Endodermal cell (in vitro differentiated cells): ENCODE measurements around the gene LATS2. TPM values are rescaled to one million over a fixed set of nuclear protein-coding genes. Genes with fewer than 3 reads are reported as not detected.

Experiments used
- DNase-seq: peaks from one replicate; pipeline ENCODE4 v3.0.0-alpha.2; 2017
- H3K27ac ChIP-seq: 2 replicates; pipeline ENCODE4 v1.5.1; 2013; ENCODE audit warnings: mild to moderate bottlenecking, low read depth, low read length, moderate library complexity
- H3K27me3 ChIP-seq: 2 replicates; pipeline ENCODE4 v1.6.1; 2013; ENCODE audit warnings: mild to moderate bottlenecking, low read length, moderate library complexity; ENCODE audit not compliant: insufficient read depth, control insufficient read depth, poor library complexity, severe bottlenecking
- H3K36me3 ChIP-seq: 2 replicates; pipeline ENCODE4 v1.7.0; 2013; ENCODE audit warnings: mild to moderate bottlenecking, low read length, moderate library complexity; ENCODE audit not compliant: control insufficient read depth, insufficient read depth
- H3K4me1 ChIP-seq: one replicate; pipeline ENCODE4 v1.7.0; 2013; ENCODE audit warnings: low read length; ENCODE audit not compliant: control insufficient read depth, insufficient read depth
- H3K4me3 ChIP-seq: 2 replicates; pipeline ENCODE4 v1.5.1; 2013; ENCODE audit warnings: mild to moderate bottlenecking, low read length, moderate library complexity
- H3K9ac ChIP-seq: 2 replicates; pipeline ENCODE4 v1.6.1; 2013; ENCODE audit warnings: mild to moderate bottlenecking, low read length, moderate library complexity; ENCODE audit not compliant: poor library complexity, severe bottlenecking; ENCODE audit errors: extremely low read depth
- H3K9me3 ChIP-seq: 2 replicates; pipeline ENCODE4 v1.6.1; 2013; ENCODE audit warnings: mild to moderate bottlenecking, low read length, moderate library complexity; ENCODE audit not compliant: control insufficient read depth
- H3K27ac Mint-ChIP-seq: 2 replicates; pipeline ENCODE4 v1.8.0; 2020; ENCODE audit warnings: mixed read lengths
- H3K27me3 Mint-ChIP-seq: 2 replicates; pipeline ENCODE4 v1.8.0; 2021; ENCODE audit warnings: mild to moderate bottlenecking, mixed read lengths; ENCODE audit not compliant: insufficient read depth
- H3K36me3 Mint-ChIP-seq: 2 replicates; pipeline ENCODE4 v1.8.0; 2020; ENCODE audit warnings: low read depth, mixed read lengths
- H3K4me1 Mint-ChIP-seq: 2 replicates; pipeline ENCODE4 v1.8.0; 2020; ENCODE audit warnings: mixed read lengths
- H3K4me3 Mint-ChIP-seq: 2 replicates; pipeline ENCODE4 v1.8.0; 2020; ENCODE audit warnings: mild to moderate bottlenecking, moderate library complexity, mixed read lengths
- H3K9me3 Mint-ChIP-seq: 2 replicates; pipeline ENCODE4 v1.8.0; 2020; ENCODE audit warnings: mild to moderate bottlenecking, mixed read lengths
- WGBS, 2 experiments: methylation state at CpG; one replicate each; pipeline versions ENCODE4 v1.1.5 to v1.1.7; 2013; ENCODE audit warnings: missing lambda C conversion rate in 2 of 2, mixed read lengths in 1 of 2; ENCODE audit not compliant: insufficient coverage in 1 of 2, insufficient read length in 1 of 2; 5-methylcytosine and 5-hydroxymethylcytosine counted together
- total RNA-seq, 2 donors: library from RNA; stranded (reverse); fragmentation: NEBNext Ultra II Directional in 1 of 2; extraction: Animal tissue kit (Norgen Biotek cat#: 25700) in 1 of 2; gene quantifications; 2 replicates in 1 of 2; 3 replicates in 1 of 2; pipeline ENCODE4 v1.2.1, GENCODE V29; 2021
- TF ChIP-seq, protein P1 (sequence below): fragments of 200-600 bp; sonication (generic); conservative IDR thresholded peaks from 2 replicates; pipeline ENCODE4 v1.5.0; 2021; ENCODE audit warnings: antibody characterized with exemption, mild to moderate bottlenecking

LATS2 gene
- total RNA-seq, 2 donors from 2014 or later, result 26.2 to 35.4 TPM

- H3K27ac ChIP-seq, result no peak overlapping the region
- H3K9me3 ChIP-seq, result no peaks in the 10 kb centered on the region
- H3K4me3 ChIP-seq, result no peak overlapping the region
- WGBS, 2 experiments, result 79 to 81% methylated on average over 3 to 5 of the region's 5 CpGs
- TF ChIP-seq, protein P1, sequence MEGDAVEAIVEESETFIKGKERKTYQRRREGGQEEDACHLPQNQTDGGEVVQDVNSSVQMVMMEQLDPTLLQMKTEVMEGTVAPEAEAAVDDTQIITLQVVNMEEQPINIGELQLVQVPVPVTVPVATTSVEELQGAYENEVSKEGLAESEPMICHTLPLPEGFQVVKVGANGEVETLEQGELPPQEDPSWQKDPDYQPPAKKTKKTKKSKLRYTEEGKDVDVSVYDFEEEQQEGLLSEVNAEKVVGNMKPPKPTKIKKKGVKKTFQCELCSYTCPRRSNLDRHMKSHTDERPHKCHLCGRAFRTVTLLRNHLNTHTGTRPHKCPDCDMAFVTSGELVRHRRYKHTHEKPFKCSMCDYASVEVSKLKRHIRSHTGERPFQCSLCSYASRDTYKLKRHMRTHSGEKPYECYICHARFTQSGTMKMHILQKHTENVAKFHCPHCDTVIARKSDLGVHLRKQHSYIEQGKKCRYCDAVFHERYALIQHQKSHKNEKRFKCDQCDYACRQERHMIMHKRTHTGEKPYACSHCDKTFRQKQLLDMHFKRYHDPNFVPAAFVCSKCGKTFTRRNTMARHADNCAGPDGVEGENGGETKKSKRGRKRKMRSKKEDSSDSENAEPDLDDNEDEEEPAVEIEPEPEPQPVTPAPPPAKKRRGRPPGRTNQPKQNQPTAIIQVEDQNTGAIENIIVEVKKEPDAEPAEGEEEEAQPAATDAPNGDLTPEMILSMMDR, result no peak
- DNase-seq, result peak; percentile 10
- H3K9me3 Mint-ChIP-seq, result no peaks in the 10 kb centered on the region
- H3K27me3 ChIP-seq, result no peaks in the 10 kb centered on the region
- H3K4me3 Mint-ChIP-seq, result no peak overlapping the region
- H3K27ac Mint-ChIP-seq, result no peak overlapping the region
- no peak overlapping the region for H3K9ac ChIP-seq
- no peaks in the 10 kb centered on the region for H3K4me1 Mint-ChIP-seq
- peaks cover 19% of the 10 kb centered on the region for H3K36me3 Mint-ChIP-seq
- no peaks in the 10 kb centered on the region for H3K4me1 ChIP-seq
- no peaks in the 10 kb centered on the region for H3K27me3 Mint-ChIP-seq
- peaks cover 29% of the 10 kb centered on the region for H3K36me3 ChIP-seq
These were observed 41.2 kb downstream of the LATS2 start for GRCh38 chr13:21020176-21020575.

- Histone ChIP-seq H3K4me1 (no peaks in the 10 kb centered on the region), H3K36me3 (peaks cover 26% of the 10 kb centered on the region), H3K27me3 (no peaks in the 10 kb centered on the region), H3K27ac (no peak overlapping the region), H3K4me3 (no peak overlapping the region), H3K9ac (no peak overlapping the region), H3K9me3 (no peaks in the 10 kb centered on the region)
- Mint-ChIP-seq H3K9me3 (no peaks in the 10 kb centered on the region), H3K36me3 (peaks cover 21% of the 10 kb centered on the region), H3K4me1 (no peaks in the 10 kb centered on the region), H3K4me3 (no peak overlapping the region), H3K27me3 (no peaks in the 10 kb centered on the region), H3K27ac (no peak overlapping the region)
- 94 to 100% methylated on average over 2 to 4 of the region's 4 CpGs for WGBS, 2 experiments
- TF ChIP-seq, protein P1, result no peak
- DNase-seq, result peak; percentile 36
These were observed 43.2 kb downstream of the LATS2 start for GRCh38 chr13:21018220-21018619.

DNA sequence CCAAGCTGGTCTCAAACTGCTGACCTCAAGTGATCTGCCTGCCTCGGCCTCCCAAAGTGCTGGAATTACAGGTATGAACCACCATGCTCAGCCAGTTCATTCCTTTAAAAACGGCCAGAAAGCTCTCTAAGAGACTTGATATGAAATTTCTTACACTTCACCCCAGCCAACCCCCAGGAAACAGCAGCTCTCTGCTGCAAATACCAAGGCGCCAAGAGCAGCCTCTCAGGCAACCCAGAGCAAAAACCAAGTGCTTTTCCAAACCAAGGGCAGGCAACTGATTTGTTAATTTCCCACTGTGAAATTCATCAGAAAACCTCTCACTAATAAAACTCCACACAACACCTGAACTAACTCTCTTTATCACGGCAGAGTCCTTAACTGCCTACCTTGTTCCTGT is 44.9 kb downstream of the LATS2 start:
- Histone ChIP-seq H3K27ac (no peak overlapping the region), H3K36me3 (peaks cover 21% of the 10 kb centered on the region), H3K9ac (no peak overlapping the region), H3K27me3 (no peaks in the 10 kb centered on the region), H3K4me1 (no peaks in the 10 kb centered on the region), H3K4me3 (no peak overlapping the region), H3K9me3 (no peaks in the 10 kb centered on the region)
- peak overlapping the region; percentile 90 for H3K27ac Mint-ChIP-seq
- no peak overlapping the region for H3K4me3 Mint-ChIP-seq
- H3K27me3 Mint-ChIP-seq, result no peaks in the 10 kb centered on the region
- no peaks in the 10 kb centered on the region for H3K9me3 Mint-ChIP-seq
- no peak for DNase-seq
- WGBS, 2 experiments, result 80 to 89% methylated on average over 1 to 4 of the region's 4 CpGs
- TF ChIP-seq, protein P1, result no peak
- H3K4me1 Mint-ChIP-seq, result no peaks in the 10 kb centered on the region
- peaks cover 21% of the 10 kb centered on the region for H3K36me3 Mint-ChIP-seq
